ENCODE measurements around the gene KSR1. TPM values are rescaled to one million over a fixed set of nuclear protein-coding genes. Genes with fewer than 3 reads are reported as not detected.

Gene KSR1
- total and polyA plus RNA-seq, 2 of the 8 experiments (the other 6 are each of a cell fraction or from before 2014, with no cell fraction given) = 14.1 to 34.7 TPM

DNA sequence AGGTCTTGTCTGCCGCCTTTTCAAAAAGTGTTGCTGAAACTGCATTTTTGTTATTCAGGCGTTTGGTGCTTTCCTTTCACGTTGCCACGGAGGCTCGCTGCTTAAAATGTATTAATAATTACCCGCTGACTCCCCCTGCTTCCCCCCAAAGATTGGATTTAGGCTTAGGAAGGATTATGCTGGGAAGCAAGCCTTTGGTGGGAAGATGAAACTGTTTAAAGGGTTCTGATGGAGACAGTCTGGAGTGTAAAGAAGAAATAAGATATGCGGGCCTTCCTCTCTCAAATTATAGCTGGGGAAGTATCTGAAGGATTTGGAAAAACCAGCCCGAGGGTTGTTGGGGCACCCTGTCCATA is 1.1 kb downstream of the KSR1 start (continued):
- TF ChIP-seq, protein P1, sequence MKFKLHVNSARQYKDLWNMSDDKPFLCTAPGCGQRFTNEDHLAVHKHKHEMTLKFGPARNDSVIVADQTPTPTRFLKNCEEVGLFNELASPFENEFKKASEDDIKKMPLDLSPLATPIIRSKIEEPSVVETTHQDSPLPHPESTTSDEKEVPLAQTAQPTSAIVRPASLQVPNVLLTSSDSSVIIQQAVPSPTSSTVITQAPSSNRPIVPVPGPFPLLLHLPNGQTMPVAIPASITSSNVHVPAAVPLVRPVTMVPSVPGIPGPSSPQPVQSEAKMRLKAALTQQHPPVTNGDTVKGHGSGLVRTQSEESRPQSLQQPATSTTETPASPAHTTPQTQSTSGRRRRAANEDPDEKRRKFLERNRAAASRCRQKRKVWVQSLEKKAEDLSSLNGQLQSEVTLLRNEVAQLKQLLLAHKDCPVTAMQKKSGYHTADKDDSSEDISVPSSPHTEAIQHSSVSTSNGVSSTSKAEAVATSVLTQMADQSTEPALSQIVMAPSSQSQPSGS (IDR thresholded peaks at IDR 0.05; ENCODE audit: low read length) = no peak
- no peak for TF ChIP-seq SP4 (IDR thresholded peaks at IDR 0.05; ENCODE audit: low read length)
- TF ChIP-seq SP1 (IDR thresholded peaks at IDR 0.05; ENCODE audit: low read depth, low read length) = no peak

Data from H1 (cell line).